GM21367 (cell line): ENCODE measurements around the gene STRADA.
"Not testable (repeated sequence)": the region's sequence is repeated elsewhere in the genome, so short reads cannot be mapped to it uniquely, and the experiment has no call there.

Experiments
- ATAC-seq: cut with Tn5 transposase; IDR thresholded peaks from one replicate; pipeline ENCODE4 v1.9.1; 2021; ENCODE audit not compliant: unreplicated experiment

STRADA gene

DNA sequence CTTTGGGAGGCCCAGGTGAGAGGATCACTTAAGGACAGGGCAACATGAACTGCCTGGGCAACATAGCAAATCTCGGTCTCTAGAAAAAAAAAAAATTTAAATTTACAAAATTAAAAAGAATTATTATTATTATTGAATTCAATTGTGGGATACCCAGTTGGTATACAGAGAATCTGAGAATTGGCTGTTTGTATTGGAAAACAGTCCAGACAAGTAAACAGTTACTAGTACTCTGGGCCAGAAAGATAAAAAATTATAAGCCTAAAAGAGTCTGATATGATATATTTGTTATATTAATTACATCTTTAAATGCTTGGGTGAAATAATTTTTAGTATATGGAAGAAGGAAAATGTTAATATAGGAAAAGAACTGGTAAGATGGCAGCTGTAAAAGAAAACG, 16.8 kb upstream of the STRADA start:
- ATAC-seq, result no peak

DNA sequence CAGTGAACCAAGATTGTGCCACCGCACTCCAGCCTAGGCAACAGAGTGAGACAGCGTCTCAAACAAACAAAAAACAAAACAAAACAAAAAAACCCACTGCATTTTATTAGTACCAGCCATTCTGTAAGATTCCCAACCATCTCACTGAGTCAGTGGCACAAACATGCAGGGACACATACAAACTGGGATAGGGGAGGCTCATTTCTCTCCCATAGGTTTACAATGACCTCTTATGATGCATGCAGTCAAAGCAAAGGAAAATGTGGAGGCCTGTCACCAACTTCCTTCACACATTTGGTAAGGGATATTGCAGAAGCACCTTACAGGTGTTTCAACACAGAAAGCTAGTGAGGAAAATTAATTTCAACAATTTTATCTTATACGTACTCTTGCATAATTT, 12.4 kb upstream of the STRADA start:
- ATAC-seq, result no peak

GRCh38 chr17:63753215-63753614, 11.6 kb upstream of the STRADA start:
- no peak for ATAC-seq

- ATAC-seq, result no peak
Measured at GRCh38 chr17:63752707-63753106, 11.1 kb upstream of the STRADA start.

DNA sequence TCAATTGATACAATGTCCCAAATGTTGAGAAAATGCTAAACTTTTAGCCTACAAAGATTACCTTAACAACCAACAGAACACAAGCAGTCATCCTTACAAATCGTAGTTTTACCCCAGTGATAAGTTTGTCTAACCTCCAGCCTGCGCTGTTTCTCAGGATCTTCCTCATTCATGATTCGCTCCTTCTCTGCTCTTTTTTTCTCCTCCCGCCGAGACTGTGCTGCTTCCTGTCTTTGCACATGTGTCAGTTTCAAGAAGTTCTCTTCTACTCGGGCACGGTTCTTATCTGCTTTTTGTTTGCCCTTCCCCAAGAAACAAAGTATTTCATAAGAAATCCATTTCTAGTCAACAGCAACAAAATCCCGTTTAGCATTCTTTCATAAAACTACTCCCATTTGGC, 10.2 kb upstream of the STRADA start:
- ATAC-seq, result no peak

- no peak for ATAC-seq
Measured at GRCh38 chr17:63741143-63741407, 524 bp downstream of the STRADA start.

DNA sequence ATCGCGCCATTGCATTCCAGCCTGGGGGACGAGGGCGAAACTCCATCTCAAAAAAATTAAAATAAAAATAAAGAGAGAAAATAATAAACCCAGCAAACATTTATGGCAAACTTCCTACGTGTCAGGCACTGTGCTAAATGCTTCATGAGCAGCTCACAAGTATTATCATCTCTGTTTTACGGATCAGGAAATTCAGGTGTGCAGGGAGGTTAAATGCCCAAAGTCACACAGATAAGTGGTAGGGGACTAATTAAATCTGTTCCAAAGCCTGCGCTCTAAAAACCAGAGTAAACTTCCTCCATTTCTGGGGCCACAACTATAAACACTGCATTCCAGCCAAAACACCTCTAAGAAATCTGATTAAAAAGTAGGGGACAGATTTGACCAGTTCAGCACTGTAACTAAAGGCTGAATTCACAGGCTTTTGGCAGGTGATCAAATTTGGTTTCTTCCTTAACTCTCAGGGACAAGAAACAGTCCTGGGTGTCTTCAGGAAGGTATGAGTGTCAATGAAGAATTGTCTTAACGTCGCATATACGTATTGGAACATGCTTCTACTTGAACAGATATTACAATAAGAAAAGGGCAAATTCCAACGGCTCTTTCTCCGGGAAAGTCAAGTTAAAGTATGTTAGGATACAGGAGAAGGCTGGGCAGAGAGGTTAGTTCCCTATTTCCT, 996 bp downstream of the STRADA start:
- ATAC-seq, result no peak

DNA sequence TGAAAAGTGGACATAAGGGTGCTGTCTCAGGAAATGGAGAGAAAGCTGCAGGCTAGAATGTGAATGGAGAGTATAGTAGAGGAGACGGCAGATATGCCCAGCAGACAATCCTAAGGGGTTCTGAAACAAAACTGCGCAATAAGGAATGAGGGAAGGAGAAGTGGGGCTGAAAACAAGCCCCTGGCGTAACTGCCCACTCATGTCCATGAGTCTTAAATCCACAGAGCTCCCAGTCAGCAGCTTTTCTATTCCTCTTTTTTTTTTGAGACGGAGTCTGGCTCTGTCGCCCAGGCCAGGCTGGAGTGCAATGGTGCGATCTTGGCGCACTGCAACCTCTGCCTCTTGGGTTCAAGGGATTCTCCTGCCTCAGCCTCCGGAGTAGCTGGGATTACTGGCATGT, 5.9 kb downstream of the STRADA start:
- ATAC-seq, result no peak

GRCh38 chr17:63722403-63722802, 19.2 kb downstream of the STRADA start:
- ATAC-seq, result no peak

- ATAC-seq, result not testable (repeated sequence)
Measured at GRCh38 chr17:63720194-63720593, 21.4 kb downstream of the STRADA start.

- ATAC-seq, result no peak
Measured at GRCh38 chr17:63718988-63719387, 22.6 kb downstream of the STRADA start.

DNA sequence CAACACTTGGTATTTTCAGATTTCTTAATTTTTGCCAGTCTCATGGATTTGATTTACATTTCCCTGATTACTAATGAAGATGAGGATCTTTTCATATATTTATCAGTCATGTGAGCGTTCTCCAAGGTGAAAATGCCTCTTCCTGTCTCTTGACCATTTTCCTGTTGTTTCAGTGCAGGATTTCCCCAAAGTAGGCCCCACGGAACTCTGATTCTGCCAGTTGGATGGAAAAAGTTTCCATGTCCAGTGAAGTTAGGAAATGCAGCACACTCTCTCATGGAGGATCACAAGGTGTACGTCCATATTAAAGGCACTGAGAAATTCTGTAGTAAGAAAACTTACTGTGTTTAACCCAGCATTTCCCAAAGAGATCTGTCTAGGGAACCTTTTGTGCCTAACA, 25.2 kb downstream of the STRADA start:
- no peak for ATAC-seq

DNA sequence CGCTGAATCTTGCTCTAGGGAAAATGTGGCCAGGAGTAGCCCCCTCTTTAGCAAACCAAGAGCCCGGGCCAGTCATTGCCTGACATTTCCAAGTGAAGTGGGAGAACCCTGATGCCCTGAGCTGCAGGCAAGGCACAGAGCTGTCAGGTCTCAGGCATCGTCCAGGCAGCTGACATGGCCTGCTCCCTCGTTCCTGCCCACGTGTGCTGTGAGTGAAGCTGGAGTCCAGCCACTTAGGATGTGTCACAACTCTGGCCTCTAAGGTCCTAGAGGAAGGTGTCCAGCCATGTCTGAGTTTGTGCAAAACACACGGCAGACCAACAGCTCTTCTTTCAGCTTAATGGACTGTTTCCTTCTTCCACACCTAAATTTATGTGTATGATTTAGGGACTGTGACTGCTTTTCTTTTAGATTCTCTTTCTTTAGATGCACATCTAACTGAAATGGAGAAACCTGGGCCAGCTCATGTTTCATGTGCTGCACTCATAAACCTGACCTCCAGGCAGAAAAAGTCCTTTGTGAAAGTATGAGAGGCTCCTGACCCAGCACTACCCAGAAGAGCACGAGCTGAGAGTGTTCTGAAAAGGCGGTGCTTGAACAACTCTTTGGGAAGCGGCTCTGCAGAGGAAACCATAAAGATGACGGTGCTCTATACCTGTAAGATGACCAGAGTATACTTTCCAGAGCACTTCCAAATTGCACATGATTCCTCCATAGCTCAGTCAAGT, 26.9 kb downstream of the STRADA start:
- ATAC-seq, result no peak

GRCh38 chr17:63709110-63709509, 32.5 kb downstream of the STRADA start:
- no peak for ATAC-seq

DNA sequence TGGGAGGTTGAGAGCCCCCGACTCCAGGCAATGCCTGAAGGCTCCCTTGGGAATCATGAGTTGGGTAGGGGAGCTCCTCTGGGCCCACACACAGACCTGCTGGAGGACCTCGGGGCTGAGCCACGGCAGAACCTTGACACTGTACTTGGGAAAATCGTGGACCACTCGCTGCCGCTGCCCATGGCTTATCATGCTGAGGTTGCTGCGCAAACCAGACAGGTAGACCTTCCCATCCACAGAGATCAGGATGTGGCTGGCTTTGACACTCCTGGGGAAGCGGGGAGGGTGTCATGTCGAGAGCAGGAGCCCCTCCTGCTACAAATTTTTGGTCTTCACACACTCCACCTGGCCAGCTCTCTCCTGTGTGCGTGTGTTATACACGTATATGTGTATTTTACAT, 34.4 kb downstream of the STRADA start:
- no peak for ATAC-seq

GRCh38 chr17:63706336-63707082, 35.1 kb downstream of the STRADA start:
- no peak for ATAC-seq

GRCh38 chr17:63705657-63706056, 35.9 kb downstream of the STRADA start:
- ATAC-seq, result no peak

DNA sequence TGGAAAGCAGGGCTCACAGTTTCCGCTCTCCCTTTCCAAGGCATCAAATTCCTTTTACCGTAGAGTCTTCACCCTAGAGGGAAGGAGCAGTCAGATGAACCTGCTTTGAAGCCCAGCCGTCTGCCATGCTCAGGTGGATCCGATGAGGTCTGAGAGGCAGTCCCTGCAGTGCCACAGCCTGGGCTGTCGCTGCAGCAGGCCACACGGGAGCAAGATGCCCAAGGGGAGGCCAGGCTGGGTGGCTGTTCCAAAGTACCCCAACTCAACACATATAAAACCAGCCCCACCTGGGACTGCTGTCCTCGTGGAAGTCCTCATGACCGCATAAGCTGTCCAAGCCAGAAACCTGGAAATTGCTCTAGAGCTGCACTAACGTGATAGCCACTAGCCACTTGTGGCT, 36.8 kb downstream of the STRADA start:
- ATAC-seq, result no peak

DNA sequence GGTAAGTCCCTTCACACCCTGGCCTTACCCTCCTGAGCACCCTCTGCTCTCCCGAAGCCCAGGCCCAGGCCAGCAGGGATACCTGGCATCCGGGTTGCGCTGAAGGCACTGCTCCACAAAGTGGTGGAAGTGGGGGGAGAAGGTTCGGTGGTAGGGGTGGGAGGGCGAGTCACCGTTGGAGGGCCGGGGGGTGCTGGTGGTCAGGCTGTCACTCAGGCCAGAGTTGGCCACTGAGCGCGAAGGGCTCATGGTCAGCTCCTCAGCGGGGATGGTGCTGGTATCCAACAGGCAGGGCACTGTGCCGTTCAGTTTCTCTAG, 37.4 kb downstream of the STRADA start:
- ATAC-seq, result no peak

- ATAC-seq, result no peak
Measured at GRCh38 chr17:63703556-63704258, 37.9 kb downstream of the STRADA start.

DNA sequence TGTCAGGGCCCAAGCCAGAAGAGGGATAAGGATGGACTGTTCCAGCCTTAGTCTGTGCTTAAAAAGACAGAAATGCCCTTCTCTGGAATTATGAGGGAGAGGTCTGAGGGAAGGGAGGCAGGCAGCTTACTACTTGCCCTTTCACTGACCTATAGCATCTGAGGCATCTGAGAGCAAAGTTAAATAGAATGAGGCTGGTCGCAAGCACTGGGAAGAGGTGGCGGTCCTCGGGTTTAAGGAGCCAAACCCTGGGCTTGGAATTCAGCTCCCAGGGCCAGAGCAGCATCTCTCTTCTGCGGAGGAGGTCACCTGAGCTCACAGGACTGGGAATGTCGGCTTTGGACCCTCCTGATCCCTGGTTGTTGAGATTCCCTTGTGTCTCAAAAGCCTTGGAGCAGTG, 38.6 kb downstream of the STRADA start:
- no peak for ATAC-seq

- no peak for ATAC-seq
Measured at GRCh38 chr17:63702721-63703015, 38.9 kb downstream of the STRADA start.
